ENCODE results near the gene SLC35E3. TPM values are rescaled to one million over a fixed set of nuclear protein-coding genes. Genes with fewer than 3 reads are reported as not detected.
"Not testable (repeated sequence)": the region's sequence is repeated elsewhere in the genome, so short reads cannot be mapped to it uniquely, and the experiment has no call there.

Gene SLC35E3
- total and polyA plus RNA-seq, 4 donors, result 1.1 to 14.3 (median 7.7) TPM

- intact Hi-C loops (cut with DNase I), result loop anchor here (2.0 to 10.0 kb wide), 2 partner anchors 52 to 440 kb away; no protein-coding TSS in a partner anchor
- H3K36me3 ChIP-seq (ENCODE audit: control insufficient read depth in 1 of 2, insufficient read depth in 2 of 2, low read length in 1 of 2), result no peaks in the 10 kb centered on the region
- H3K4me3 ChIP-seq (ENCODE audit: low read length in 2 of 2), result no peak overlapping the region
- no peak overlapping the region for H3K27ac ChIP-seq (ENCODE audit: low read depth in 1 of 2, low read length in 2 of 2)
- WGBS, 2 donors, result 80 to 86% methylated on average over 31 to 32 of the region's 32 CpGs
- DNase-seq (no peak), ATAC-seq (ENCODE audit: low FRiP score) (no peak)
- no peaks in the 10 kb centered on the region for H3K9me3 ChIP-seq (ENCODE audit: control insufficient read depth, low read length)
- H3K27me3 ChIP-seq (ENCODE audit: control insufficient read depth in 1 of 2, insufficient read depth in 2 of 2, low read length in 1 of 2), result no peaks in the 10 kb centered on the region
- no peaks in the 10 kb centered on the region for H3K4me1 ChIP-seq (ENCODE audit: control insufficient read depth in 1 of 2, insufficient read depth in 2 of 2, low read length in 2 of 2)
Observed at GRCh38 chr12:68804657-68805591, 58.9 kb downstream of the SLC35E3 start.

GRCh38 chr12:68805592-68806120, 59.7 kb downstream of the SLC35E3 start:
- Histone ChIP-seq H3K36me3 (ENCODE audit: control insufficient read depth in 1 of 2, insufficient read depth in 2 of 2, low read length in 1 of 2) (no peaks in the 10 kb centered on the region), H3K4me1 (ENCODE audit: control insufficient read depth in 1 of 2, insufficient read depth in 2 of 2, low read length in 2 of 2) (no peaks in the 10 kb centered on the region), H3K27me3 (ENCODE audit: control insufficient read depth in 1 of 2, insufficient read depth in 2 of 2, low read length in 1 of 2) (no peaks in the 10 kb centered on the region), H3K27ac (ENCODE audit: low read depth in 1 of 2, low read length in 2 of 2) (no peak overlapping the region), H3K9me3 (ENCODE audit: control insufficient read depth, low read length) (no peaks in the 10 kb centered on the region), H3K4me3 (ENCODE audit: low read length in 2 of 2) (no peak overlapping the region)
- no peak for DNase-seq
- 69 to 77% methylated on average over 7 of the region's 7 CpGs for WGBS, 2 donors
- intact Hi-C loops (cut with DNase I), result loop anchor here (2.0 to 10.0 kb wide), 2 partner anchors 53 to 441 kb away; no protein-coding TSS in a partner anchor
- no peak for ATAC-seq (ENCODE audit: low FRiP score)

DNA sequence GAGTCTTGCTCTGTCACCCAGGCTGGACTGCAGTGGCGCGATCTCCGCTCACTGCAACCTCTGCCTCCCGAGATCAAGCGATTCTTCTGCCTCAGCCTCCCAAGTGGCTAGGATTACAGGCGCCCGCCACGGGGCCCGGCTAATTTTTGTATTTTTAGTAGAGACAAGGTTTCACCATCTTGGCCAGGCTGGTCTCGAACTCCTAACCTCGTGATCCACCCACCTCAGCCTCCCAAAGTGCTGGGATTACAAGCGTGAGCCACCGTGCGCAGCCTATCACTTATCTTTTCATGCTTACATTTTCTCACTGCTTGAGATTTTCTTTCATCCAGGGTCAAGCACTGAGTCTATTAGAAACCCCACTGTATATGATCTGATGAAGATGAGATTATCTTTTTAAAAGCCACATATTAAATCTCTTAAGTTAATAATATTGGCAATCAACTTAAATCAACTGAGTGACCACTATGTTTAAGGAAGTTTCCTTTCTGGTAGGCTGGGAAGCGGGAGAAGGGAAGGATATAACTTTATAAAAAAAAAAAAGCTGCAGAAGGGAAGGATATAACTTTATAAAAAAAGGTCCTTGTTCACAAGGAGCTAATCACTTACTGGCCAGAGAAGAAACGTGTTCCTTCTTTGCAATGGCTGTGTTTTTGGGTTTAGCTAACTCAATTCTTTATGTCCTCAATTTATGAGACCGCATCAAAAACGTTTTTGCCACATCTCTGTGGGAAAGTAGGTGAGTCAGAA, 60.7 kb downstream of the SLC35E3 start:
- intact Hi-C loops (cut with DNase I), result loop anchor here in 1 of 2 donors (10.0 kb wide), 1 partner anchor 442 kb away; no protein-coding TSS in a partner anchor
- no peak for DNase-seq
- no peak overlapping the region for H3K4me3 ChIP-seq (ENCODE audit: low read length in 2 of 2)

GRCh38 chr12:68807274-68807575, 61.2 kb downstream of the SLC35E3 start:
- not testable (repeated sequence) for H3K36me3 ChIP-seq (ENCODE audit: control insufficient read depth in 1 of 2, insufficient read depth in 2 of 2, low read length in 1 of 2); ATAC-seq (ENCODE audit: low FRiP score); H3K9me3 ChIP-seq (ENCODE audit: control insufficient read depth, low read length); H3K4me1 ChIP-seq (ENCODE audit: control insufficient read depth in 1 of 2, insufficient read depth in 2 of 2, low read length in 2 of 2); H3K27me3 ChIP-seq (ENCODE audit: control insufficient read depth in 1 of 2, insufficient read depth in 2 of 2, low read length in 1 of 2)
- Histone ChIP-seq H3K27ac (ENCODE audit: low read depth in 1 of 2, low read length in 2 of 2) (peak overlapping the region; percentile 8 to 68), H3K4me3 (ENCODE audit: low read length in 2 of 2) (peak overlapping the region in 1 of 2 donors; percentile 91)
- intact Hi-C loops (cut with DNase I), result loop anchor here in 1 of 2 donors (10.0 kb wide), 1 partner anchor 442 kb away; no protein-coding TSS in a partner anchor
- WGBS, 2 donors, result 12 to 14% methylated on average over 10 of the region's 10 CpGs
- DNase-seq, result peak in 1 of 2 donors; percentile 83

More for the DNA sequence above, 60.7 kb downstream of the SLC35E3 start:
- Histone ChIP-seq H3K36me3 (ENCODE audit: control insufficient read depth in 1 of 2, insufficient read depth in 2 of 2, low read length in 1 of 2) (no peaks in the 10 kb centered on the region), H3K27ac (ENCODE audit: low read depth in 1 of 2, low read length in 2 of 2) (no peak overlapping the region), H3K27me3 (ENCODE audit: control insufficient read depth in 1 of 2, insufficient read depth in 2 of 2, low read length in 1 of 2) (no peaks in the 10 kb centered on the region), H3K9me3 (ENCODE audit: control insufficient read depth, low read length) (no peaks in the 10 kb centered on the region), H3K4me1 (ENCODE audit: control insufficient read depth in 1 of 2, insufficient read depth in 2 of 2, low read length in 2 of 2) (no peaks in the 10 kb centered on the region)
- no peak for ATAC-seq (ENCODE audit: low FRiP score)
- 89% methylated on average over 18 of the region's 18 CpGs for WGBS, 2 donors

GRCh38 chr12:68807576-68808387, 61.8 kb downstream of the SLC35E3 start, which contains the start of gene MDM2:
TSS of gene MDM2 (plus strand) at chr12:68808177. CDS start at chr12:68808478, 301 bp downstream.
- Histone ChIP-seq H3K9me3 (ENCODE audit: control insufficient read depth, low read length) (no peaks in the 10 kb centered on the region), H3K4me3 (ENCODE audit: low read length in 2 of 2) (peak within 1 kb of the TSS; percentile 91 to 92), H3K4me1 (ENCODE audit: control insufficient read depth in 1 of 2, insufficient read depth in 2 of 2, low read length in 2 of 2) (no peaks in the 10 kb centered on the region), H3K27ac (ENCODE audit: low read depth in 1 of 2, low read length in 2 of 2) (peak within 1 kb of the TSS; percentile 98 to 99), H3K36me3 (ENCODE audit: control insufficient read depth in 1 of 2, insufficient read depth in 2 of 2, low read length in 1 of 2) (peaks cover 0 to 2% of the 10 kb centered on the region in 2 donors), H3K27me3 (ENCODE audit: control insufficient read depth in 1 of 2, insufficient read depth in 2 of 2, low read length in 1 of 2) (no peaks in the 10 kb centered on the region)
- peak; percentile 98 for ATAC-seq (ENCODE audit: low FRiP score)
- 0 to 1% methylated on average over 60 to 72 of the region's 72 CpGs for WGBS, 2 donors
- intact Hi-C loops (cut with DNase I), result loop anchor here in 1 of 2 donors (2.0 to 10.0 kb wide), 2 partner anchors 61 to 443 kb away; partner anchors contain the start of gene SLC35E3
- DNase-seq, result peak; percentile 95 to 98

DNA sequence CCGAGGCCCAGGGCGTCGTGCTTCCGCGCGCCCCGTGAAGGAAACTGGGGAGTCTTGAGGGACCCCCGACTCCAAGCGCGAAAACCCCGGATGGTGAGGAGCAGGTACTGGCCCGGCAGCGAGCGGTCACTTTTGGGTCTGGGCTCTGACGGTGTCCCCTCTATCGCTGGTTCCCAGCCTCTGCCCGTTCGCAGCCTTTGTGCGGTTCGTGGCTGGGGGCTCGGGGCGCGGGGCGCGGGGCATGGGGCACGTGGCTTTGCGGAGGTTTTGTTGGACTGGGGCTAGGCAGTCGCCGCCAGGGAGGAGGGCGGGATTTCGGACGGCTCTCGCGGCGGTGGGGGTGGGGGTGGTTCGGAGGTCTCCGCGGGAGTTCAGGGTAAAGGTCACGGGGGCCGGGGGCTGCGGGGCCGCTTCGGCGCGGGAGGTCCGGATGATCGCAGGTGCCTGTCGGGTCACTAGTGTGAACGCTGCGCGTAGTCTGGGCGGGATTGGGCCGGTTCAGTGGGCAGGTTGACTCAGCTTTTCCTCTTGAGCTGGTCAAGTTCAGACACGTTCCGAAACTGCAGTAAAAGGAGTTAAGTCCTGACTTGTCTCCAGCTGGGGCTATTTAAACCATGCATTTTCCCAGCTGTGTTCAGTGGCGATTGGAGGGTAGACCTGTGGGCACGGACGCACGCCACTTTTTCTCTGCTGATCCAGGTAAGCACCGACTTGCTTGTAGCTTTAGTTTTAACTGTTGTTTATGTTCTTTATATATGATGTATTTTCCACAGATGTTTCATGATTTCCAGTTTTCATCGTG, 62.6 kb downstream of the SLC35E3 start:
- H3K9me3 ChIP-seq (ENCODE audit: control insufficient read depth, low read length), result no peaks in the 10 kb centered on the region
- 0% methylated on average over 61 of the region's 61 CpGs for WGBS, 2 donors
- peak; percentile 90 to 93 for DNase-seq
- peak overlapping the region; percentile 91 to 92 for H3K4me3 ChIP-seq (ENCODE audit: low read length in 2 of 2)
- no peaks in the 10 kb centered on the region for H3K4me1 ChIP-seq (ENCODE audit: control insufficient read depth in 1 of 2, insufficient read depth in 2 of 2, low read length in 2 of 2)
- ATAC-seq (ENCODE audit: low FRiP score), result peak; percentile 90
- H3K27ac ChIP-seq (ENCODE audit: low read depth in 1 of 2, low read length in 2 of 2), result peak overlapping the region; percentile 98 to 99
- intact Hi-C loops (cut with DNase I), result loop anchor here in 1 of 2 donors (2.0 to 10.0 kb wide), 2 partner anchors 62 to 444 kb away; partner anchors contain the start of gene SLC35E3
- no peaks in the 10 kb centered on the region for H3K27me3 ChIP-seq (ENCODE audit: control insufficient read depth in 1 of 2, insufficient read depth in 2 of 2, low read length in 1 of 2)
- H3K36me3 ChIP-seq (ENCODE audit: control insufficient read depth in 1 of 2, insufficient read depth in 2 of 2, low read length in 1 of 2), result peaks cover 0 to 2% of the 10 kb centered on the region in 2 donors

DNA sequence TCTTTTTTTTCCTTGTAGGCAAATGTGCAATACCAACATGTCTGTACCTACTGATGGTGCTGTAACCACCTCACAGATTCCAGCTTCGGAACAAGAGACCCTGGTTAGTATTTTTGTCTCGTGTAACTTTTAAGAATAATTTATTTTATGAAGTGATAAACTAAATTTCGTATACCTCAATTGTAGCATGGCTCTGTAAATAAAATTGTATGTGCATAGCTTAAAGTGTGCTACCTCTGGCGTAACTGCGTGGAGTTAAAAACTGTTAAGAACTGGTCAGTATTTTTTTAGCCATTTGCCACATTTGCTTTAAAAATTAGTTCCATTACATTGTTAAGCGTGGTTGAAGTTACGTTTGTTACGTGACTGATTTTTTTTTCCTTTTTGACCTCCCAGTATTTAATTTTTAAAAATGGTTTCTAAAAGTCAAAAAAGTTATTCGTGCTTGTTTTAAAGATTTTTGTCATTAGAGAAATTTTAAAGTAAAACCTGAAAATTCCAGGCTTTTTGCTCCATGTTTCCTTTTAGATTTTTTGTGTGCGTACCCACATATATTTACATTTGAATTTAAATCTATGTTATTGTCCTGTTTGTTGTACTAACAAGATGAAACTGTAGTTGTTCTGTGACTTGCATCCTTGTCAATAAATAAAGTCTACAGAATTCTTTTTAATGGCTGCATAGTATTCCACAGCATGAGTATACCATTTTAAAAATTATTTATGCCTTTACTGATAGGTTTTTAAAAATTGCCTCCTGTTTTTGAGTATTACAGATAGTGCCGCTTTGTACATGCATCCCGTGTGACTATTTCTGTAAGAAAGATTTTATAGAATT, 63.4 kb downstream of the SLC35E3 start:
- ATAC-seq (ENCODE audit: low FRiP score) (no peak), DNase-seq (no peak)
- Histone ChIP-seq H3K9me3 (ENCODE audit: control insufficient read depth, low read length) (no peaks in the 10 kb centered on the region), H3K4me1 (ENCODE audit: control insufficient read depth in 1 of 2, insufficient read depth in 2 of 2, low read length in 2 of 2) (no peaks in the 10 kb centered on the region), H3K27ac (ENCODE audit: low read depth in 1 of 2, low read length in 2 of 2) (no peak overlapping the region), H3K27me3 (ENCODE audit: control insufficient read depth in 1 of 2, insufficient read depth in 2 of 2, low read length in 1 of 2) (no peaks in the 10 kb centered on the region), H3K36me3 (ENCODE audit: control insufficient read depth in 1 of 2, insufficient read depth in 2 of 2, low read length in 1 of 2) (peaks cover 0 to 2% of the 10 kb centered on the region in 2 donors), H3K4me3 (ENCODE audit: low read length in 2 of 2) (peak overlapping the region; percentile 91 to 92)
- WGBS, 2 donors, result 67 to 72% methylated on average over 12 of the region's 12 CpGs
- intact Hi-C loops (cut with DNase I), result loop anchor here in 1 of 2 donors (2.0 to 10.0 kb wide), 2 partner anchors 63 to 445 kb away; partner anchors contain the start of gene SLC35E3
